Left hindlimb (tissue), 1 donor: ENCODE data around the gene DENND2D.
A peak's percentile ranks its signal among the peaks of the same experiment; 100 is the strongest.

Experiments used
- DNase-seq: peaks from one replicate; pipeline ENCODE4 v3.0.0-alpha.2; 2018

DENND2D gene

GRCh38 chr1:111199881-111200801 is at the start of gene DENND2D:
Gene DENND2D, minus strand, starts transcription at chr1:111200646. Its CDS starts 187 bp downstream, at chr1:111200459.
- no peak for DNase-seq

GRCh38 chr1:111249960-111250359 is 49.5 kb upstream of the DENND2D start:
- no peak for DNase-seq

GRCh38 chr1:111247125-111247838 is 46.8 kb upstream of the DENND2D start:
- DNase-seq: no peak

- no peak for DNase-seq
Observed at GRCh38 chr1:111242805-111243523, 42.5 kb upstream of the DENND2D start.

- no peak for DNase-seq
Observed at GRCh38 chr1:111241797-111242196, 41.4 kb upstream of the DENND2D start.

GRCh38 chr1:111238056-111238795 is 37.8 kb upstream of the DENND2D start:
- no peak for DNase-seq

- DNase-seq: no peak
Observed at GRCh38 chr1:111236806-111237205, 36.4 kb upstream of the DENND2D start.

- no peak for DNase-seq
Observed at GRCh38 chr1:111236379-111236778, 35.9 kb upstream of the DENND2D start.

- DNase-seq: no peak
Observed at GRCh38 chr1:111234866-111235265, 34.4 kb upstream of the DENND2D start.

GRCh38 chr1:111234258-111234657 is 33.8 kb upstream of the DENND2D start:
- no peak for DNase-seq

- DNase-seq: no peak
Observed at GRCh38 chr1:111232134-111232533, 31.7 kb upstream of the DENND2D start.

GRCh38 chr1:111228748-111229126 is 28.3 kb upstream of the DENND2D start:
- no peak for DNase-seq

- peak; percentile 32 for DNase-seq
Observed at GRCh38 chr1:111227851-111228747, 27.7 kb upstream of the DENND2D start.

GRCh38 chr1:111227434-111227833 is 27.0 kb upstream of the DENND2D start, which contains the start of gene CHI3L2:
Gene CHI3L2, plus strand, starts transcription at chr1:111227713. Its CDS starts 17 bp downstream, at chr1:111227730.
- DNase-seq: no peak

- no peak for DNase-seq
Observed at GRCh38 chr1:111225717-111226400, 25.4 kb upstream of the DENND2D start.

- no peak for DNase-seq
Observed at GRCh38 chr1:111225091-111225490, 24.6 kb upstream of the DENND2D start.

GRCh38 chr1:111223126-111223685 is 22.8 kb upstream of the DENND2D start:
- DNase-seq: no peak

- DNase-seq: peak; percentile 63
Observed at GRCh38 chr1:111222308-111223125, 22.1 kb upstream of the DENND2D start.

GRCh38 chr1:111221633-111222291 is 21.3 kb upstream of the DENND2D start:
- no peak for DNase-seq
